HEK293T (cell line): ENCODE measurements around the gene CLDN16.

Experiments used
- ARNT ChIP-seq: fragments of 450-650 bp; IDR thresholded peaks from 2 replicates; pipeline ENCODE4 v1.6.1; 2017; ENCODE audit warnings: mild to moderate bottlenecking
- BHLHE40 ChIP-seq: fragments of 450-650 bp; IDR thresholded peaks from 2 replicates; pipeline ENCODE4 v1.6.1; 2016; ENCODE audit warnings: mild to moderate bottlenecking, moderate library complexity, borderline replicate concordance
- ELF4 ChIP-seq: fragments of 450-650 bp; IDR thresholded peaks from 2 replicates; pipeline ENCODE4 v1.6.1; 2017; ENCODE audit warnings: antibody characterized with exemption
- FOXA1 ChIP-seq: fragments of 450-650 bp; IDR thresholded peaks from 2 replicates; pipeline ENCODE4 v1.6.1; 2016; ENCODE audit warnings: mild to moderate bottlenecking
- FOXM1 ChIP-seq: fragments of 450-650 bp; IDR thresholded peaks from 2 replicates; pipeline ENCODE4 v1.6.1; 2017; ENCODE audit warnings: mild to moderate bottlenecking, borderline replicate concordance
- HDGF ChIP-seq: fragments of 450-650 bp; IDR thresholded peaks from 2 replicates; pipeline ENCODE4 v1.6.1; 2017; ENCODE audit warnings: antibody characterized with exemption, borderline replicate concordance
- PKNOX1 ChIP-seq: fragments of 450-650 bp; IDR thresholded peaks from 2 replicates; pipeline ENCODE4 v1.6.1; 2016
- SUZ12 ChIP-seq: fragments of 450-650 bp; IDR thresholded peaks from 2 replicates; pipeline ENCODE4 v1.6.1; 2016; ENCODE audit warnings: mild to moderate bottlenecking
- TARDBP ChIP-seq: fragments of 450-650 bp; IDR thresholded peaks from 2 replicates; pipeline ENCODE4 v1.6.1; 2016

- no peak for TF ChIP-seq FOXM1
- no peak for TF ChIP-seq SUZ12
- no peak for TF ChIP-seq TARDBP
- no peak for TF ChIP-seq ARNT
- no peak for TF ChIP-seq BHLHE40
- TF ChIP-seq PKNOX1, result no peak
- TF ChIP-seq FOXA1, result no peak
- no peak for TF ChIP-seq ELF4
- TF ChIP-seq HDGF, result no peak
Measured at GRCh38 chr3:190340071-190340470, 47.9 kb upstream of the CLDN16 start.
